K562 (cell line): ENCODE data around the gene OCEL1. TPM values are rescaled to one million over a fixed set of nuclear protein-coding genes. Genes with fewer than 3 reads are reported as not detected.

Experiments used
- KLF13 ChIP-seq: fragments of 450-650 bp; IDR thresholded peaks from 2 replicates; pipeline ENCODE4 v1.6.1; 2016; ENCODE audit warnings: missing genetic modification characterization, low read depth, mild to moderate bottlenecking, missing compliant biosample characterization, moderate library complexity, borderline replicate concordance
- PTRF ChIP-seq: fragments of 450-650 bp; IDR thresholded peaks from 2 replicates; pipeline ENCODE4 v1.6.1; 2016; ENCODE audit warnings: mild to moderate bottlenecking, missing genetic modification characterization, missing compliant biosample characterization
- SMARCB1 ChIP-seq: IDR thresholded peaks from 2 replicates; pipeline ENCODE4 v1.6.1; 2011; ENCODE audit warnings: improper control_type of control experiment, low read depth; ENCODE audit not compliant: insufficient read length
- TEAD1 ChIP-seq, 2 experiments: fragments of 450-650 bp in 1 of 2; sonication (generic) in 1 of 2; formaldehyde crosslinking; IDR thresholded peaks; 2 replicates each; pipeline versions ENCODE4 v1.4.0 to v1.8.0; 2020 to 2022; ENCODE audit warnings: mild to moderate bottlenecking in 2 of 2, missing genetic modification reagents in 1 of 2
- ZNF124 ChIP-seq: sonication (generic); formaldehyde crosslinking; IDR thresholded peaks from 2 replicates; pipeline ENCODE4 v1.8.1; 2022; ENCODE audit warnings: missing genetic modification reagents
- polyA plus RNA-seq, 8 experiments: library from polyadenylated mRNA; depleted of rRNA in 4 of 8; stranded (reverse) in 5 of 8; unstranded in 3 of 8; fragments of >200 nt; fragmentation: Nextera tagmentation in 2 of 8; fragmentation: Illumina TruSeq in 1 of 8; extraction: Ambion mirVana in 2 of 8; extraction: Trizol in 1 of 8; gene quantifications; 2 replicates each; pipeline versions ENCODE4 v1.2.1 to v1.2.3, GENCODE V29; 2011 to 2014; ENCODE audit warnings: inconsistent platforms in 1 of 8, missing spikeins in 1 of 8
- total RNA-seq, 7 experiments: library from RNA; depleted of rRNA in 6 of 7; stranded (reverse); fragments of >200 nt in 6 of 7; fragmentation: Illumina TruSeq in 2 of 7; extraction: Trizol in 2 of 7; gene quantifications; 2 replicates each; pipeline versions ENCODE4 v1.2.1 to v1.2.3, GENCODE V29; 2011 to 2021; ENCODE audit warnings: low replicate concordance in 1 of 7
- TF ChIP-seq, protein P1 (sequence below): sonication (generic); formaldehyde crosslinking; IDR thresholded peaks from 2 replicates; pipeline ENCODE4 v1.8.1; 2023; ENCODE audit warnings: mild to moderate bottlenecking, missing genetic modification reagents
- TF ChIP-seq, protein P2 (sequence below): fragments of 250-450 bp; sonication (Bioruptor Pico); IDR thresholded peaks from 2 replicates; pipeline ENCODE4 v1.8.0; 2022; ENCODE audit warnings: inconsistent platforms, mild to moderate bottlenecking, moderate library complexity, borderline replicate concordance
- TF ChIP-seq, protein P3 (sequence below): IDR thresholded peaks from 2 replicates; pipeline ENCODE4 v1.6.1; 2016; ENCODE audit warnings: missing genetic modification characterization, missing compliant biosample characterization
- TF ChIP-seq, protein P4 (sequence below), 2 experiments: fragments of 450-650 bp; IDR thresholded peaks; 2 replicates each; pipeline ENCODE4 v1.6.1; 2016; ENCODE audit warnings: mild to moderate bottlenecking in 2 of 2, borderline replicate concordance in 1 of 2, low read depth in 1 of 2, moderate library complexity in 1 of 2

Gene OCEL1
- total and polyA plus RNA-seq, 9 of the 15 experiments (the other 6 are each of a cell fraction or from before 2014, with no cell fraction given) = 8.0 to 38.0 (median 12.4) TPM

DNA sequence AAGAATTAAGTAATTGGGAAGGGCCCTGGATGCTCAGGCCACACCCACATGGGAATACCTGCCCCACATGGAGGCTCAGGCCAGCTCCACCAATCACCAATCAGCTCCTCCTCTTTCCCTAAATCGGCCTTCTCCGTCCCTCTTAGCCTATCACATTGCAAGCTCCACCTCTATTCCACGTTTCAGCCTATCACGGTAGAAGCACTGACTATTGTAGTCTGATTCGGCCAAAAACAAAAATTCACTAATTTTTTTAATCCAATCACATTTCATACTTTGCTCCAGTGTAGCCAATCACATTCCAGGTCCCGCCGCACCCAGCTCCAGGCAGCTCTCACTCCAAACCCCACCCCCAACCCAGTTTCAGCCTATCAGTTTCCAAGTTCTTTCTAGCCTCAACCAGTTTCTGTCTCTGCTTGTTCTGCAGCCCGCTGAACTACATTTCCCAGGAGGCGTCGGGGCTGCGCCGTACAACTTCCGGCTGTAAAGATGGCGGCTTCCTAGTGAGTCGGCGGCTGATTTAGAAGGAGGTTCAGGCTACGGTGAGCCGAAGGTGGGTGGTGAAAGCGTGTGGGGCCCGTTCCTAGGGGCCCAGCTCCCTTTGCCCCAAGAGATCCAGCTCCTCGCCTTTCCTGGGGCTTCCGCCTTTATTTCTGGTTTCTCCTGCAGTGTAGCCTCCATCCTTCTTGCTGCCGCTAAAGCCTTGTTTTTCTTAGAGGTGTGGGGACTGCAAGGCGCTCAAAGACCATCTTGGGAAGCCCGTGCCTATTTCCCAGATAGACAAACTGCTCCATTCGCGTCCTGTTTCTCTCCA, 41.2 kb downstream of the OCEL1 start, which contains the start of gene BABAM1 (continued):
- TF ChIP-seq, protein P1, sequence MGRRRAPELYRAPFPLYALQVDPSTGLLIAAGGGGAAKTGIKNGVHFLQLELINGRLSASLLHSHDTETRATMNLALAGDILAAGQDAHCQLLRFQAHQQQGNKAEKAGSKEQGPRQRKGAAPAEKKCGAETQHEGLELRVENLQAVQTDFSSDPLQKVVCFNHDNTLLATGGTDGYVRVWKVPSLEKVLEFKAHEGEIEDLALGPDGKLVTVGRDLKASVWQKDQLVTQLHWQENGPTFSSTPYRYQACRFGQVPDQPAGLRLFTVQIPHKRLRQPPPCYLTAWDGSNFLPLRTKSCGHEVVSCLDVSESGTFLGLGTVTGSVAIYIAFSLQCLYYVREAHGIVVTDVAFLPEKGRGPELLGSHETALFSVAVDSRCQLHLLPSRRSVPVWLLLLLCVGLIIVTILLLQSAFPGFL = no peak
- TF ChIP-seq, protein P2, sequence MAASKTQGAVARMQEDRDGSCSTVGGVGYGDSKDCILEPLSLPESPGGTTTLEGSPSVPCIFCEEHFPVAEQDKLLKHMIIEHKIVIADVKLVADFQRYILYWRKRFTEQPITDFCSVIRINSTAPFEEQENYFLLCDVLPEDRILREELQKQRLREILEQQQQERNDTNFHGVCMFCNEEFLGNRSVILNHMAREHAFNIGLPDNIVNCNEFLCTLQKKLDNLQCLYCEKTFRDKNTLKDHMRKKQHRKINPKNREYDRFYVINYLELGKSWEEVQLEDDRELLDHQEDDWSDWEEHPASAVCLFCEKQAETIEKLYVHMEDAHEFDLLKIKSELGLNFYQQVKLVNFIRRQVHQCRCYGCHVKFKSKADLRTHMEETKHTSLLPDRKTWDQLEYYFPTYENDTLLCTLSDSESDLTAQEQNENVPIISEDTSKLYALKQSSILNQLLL = peak; percentile 16; the same call in 1 of the 2 replicates
- 0 out of 2 replicates have a peak, but pooled peaks have one; percentile 55 for TF ChIP-seq PTRF (tag)
- TF ChIP-seq, protein P3, sequence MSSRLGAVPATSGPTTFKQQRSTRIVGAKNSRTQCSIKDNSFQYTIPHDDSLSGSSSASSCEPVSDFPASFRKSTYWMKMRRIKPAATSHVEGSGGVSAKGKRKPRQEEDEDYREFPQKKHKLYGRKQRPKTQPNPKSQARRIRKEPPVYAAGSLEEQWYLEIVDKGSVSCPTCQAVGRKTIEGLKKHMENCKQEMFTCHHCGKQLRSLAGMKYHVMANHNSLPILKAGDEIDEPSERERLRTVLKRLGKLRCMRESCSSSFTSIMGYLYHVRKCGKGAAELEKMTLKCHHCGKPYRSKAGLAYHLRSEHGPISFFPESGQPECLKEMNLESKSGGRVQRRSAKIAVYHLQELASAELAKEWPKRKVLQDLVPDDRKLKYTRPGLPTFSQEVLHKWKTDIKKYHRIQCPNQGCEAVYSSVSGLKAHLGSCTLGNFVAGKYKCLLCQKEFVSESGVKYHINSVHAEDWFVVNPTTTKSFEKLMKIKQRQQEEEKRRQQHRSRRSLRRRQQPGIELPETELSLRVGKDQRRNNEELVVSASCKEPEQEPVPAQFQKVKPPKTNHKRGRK (tag) = no peak
- TF ChIP-seq SMARCB1 = no peak
- no peak for TF ChIP-seq ZNF124
- peak in 1 of 2 experiments; percentile 59; a peak in 1 of 4 replicates for TF ChIP-seq TEAD1 (CRISPR knock-in tag; IDR thresholded peaks at IDR 0.05)
- TF ChIP-seq KLF13 (tag) = no peak
- TF ChIP-seq, protein P4, sequence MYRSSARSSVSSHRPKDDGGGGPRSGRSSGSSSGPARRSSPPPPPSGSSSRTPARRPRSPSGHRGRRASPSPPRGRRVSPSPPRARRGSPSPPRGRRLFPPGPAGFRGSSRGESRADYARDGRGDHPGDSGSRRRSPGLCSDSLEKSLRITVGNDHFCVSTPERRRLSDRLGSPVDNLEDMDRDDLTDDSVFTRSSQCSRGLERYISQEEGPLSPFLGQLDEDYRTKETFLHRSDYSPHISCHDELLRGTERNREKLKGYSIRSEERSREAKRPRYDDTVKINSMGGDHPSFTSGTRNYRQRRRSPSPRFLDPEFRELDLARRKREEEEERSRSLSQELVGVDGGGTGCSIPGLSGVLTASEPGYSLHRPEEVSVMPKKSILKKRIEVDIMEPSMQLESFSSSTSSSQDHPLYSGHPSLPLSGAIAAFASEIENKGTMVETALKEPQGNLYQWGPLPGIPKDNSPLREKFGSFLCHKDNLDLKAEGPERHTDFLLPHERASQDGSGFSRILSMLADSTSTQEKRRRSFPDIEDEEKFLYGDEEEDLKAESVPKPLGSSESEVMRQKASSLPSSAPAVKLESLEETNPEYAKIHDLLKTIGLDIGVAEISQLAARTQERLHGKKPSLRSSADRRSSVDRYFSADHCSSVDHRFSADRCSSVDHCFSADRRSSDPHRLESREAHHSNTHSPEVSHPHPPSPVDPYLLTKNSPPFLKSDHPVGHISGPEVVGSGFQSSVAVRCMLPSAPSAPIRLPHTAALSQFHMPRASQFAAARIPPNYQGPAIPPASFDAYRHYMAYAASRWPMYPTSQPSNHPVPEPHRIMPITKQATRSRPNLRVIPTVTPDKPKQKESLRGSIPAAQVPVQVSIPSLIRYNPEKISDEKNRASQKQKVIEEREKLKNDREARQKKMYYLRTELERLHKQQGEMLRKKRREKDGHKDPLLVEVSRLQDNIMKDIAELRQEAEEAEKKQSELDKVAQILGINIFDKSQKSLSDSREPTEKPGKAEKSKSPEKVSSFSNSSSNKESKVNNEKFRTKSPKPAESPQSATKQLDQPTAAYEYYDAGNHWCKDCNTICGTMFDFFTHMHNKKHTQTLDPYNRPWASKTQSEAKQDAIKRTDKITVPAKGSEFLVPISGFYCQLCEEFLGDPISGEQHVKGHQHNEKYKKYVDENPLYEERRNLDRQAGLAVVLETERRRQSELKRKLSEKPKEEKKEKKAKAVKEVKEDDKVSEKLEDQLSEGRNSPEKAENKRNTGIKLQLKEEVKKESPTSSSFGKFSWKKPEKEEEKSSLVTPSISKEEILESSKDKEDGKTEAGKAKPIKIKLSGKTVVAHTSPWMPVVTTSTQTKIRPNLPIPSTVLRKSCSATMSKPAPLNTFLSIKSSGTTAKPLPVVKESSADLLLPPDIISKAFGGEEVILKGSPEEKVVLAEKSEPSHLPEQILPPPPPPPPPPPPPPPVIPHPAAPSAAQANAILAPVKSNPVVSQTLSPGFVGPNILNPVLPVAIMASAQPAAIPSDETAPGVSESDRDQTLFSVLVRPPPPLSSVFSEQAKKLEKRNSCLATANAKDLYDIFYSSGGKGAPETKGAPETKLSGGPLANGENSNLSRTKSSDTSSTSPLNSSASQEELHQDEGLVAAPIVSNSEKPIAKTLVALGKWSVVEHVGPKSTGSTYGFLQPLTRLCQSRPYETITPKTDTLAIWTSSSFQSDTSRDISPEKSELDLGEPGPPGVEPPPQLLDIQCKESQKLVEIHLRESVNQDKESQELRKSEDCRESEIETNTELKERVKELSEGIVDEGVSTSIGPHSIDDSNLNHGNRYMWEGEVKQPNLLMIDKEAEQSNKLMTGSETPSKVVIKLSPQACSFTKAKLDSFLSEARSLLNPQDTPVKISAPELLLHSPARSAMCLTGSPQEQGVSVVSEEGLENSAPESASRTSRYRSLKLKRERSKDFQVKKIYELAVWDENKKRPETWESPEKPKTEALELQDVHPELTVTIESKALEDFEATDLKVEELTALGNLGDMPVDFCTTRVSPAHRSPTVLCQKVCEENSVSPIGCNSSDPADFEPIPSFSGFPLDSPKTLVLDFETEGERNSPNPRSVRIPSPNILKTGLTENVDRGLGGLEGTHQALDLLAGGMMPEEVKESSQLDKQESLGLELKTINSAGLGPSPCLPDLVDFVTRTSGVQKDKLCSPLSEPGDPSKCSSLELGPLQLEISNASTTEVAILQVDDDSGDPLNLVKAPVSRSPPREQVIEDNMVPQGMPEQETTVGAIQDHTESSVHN (IDR thresholded peaks at IDR 0.05; ENCODE audit: borderline replicate concordance in 1 of 2, low read depth in 1 of 2) = no peak
